NCI-H510A treated with DMSO at 0.1 percent for 48 hours (cell line): ENCODE data around the gene GPR119.
"Not testable (repeated sequence)": the region's sequence is repeated elsewhere in the genome, so short reads cannot be mapped to it uniquely, and the experiment has no call there.

Experiments
- DNase-seq: peaks from one replicate; lab custom pipeline; 2025; lab: John Stamatoyannopoulos, UW

GPR119 gene

DNA sequence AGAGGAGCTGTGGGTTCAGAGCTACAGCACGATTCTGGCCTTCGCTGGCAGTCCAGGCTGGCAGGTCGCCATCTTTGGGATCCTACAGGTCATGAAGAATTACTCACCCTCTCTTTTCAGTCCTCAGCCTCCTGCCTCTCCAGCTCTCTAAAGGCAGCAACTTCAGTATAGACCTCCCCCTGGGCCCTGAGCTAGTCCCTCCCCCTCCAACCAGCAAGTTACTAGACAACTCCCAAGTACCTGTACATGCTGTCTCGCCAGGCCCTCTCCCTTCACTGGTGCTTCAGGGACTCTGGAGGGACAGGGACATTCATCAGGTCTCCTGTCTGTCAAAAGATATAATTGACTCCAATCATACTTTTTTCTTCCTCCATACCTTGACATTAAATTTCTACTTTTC, at the start of gene GPR119:
Gene GPR119 (minus strand): TSS at position 155 of the 400 bp plus-strand sequence. CDS start 227 bp downstream, outside the sequence.
- no peak for DNase-seq

GRCh38 chrX:130429236-130429635, 43.8 kb upstream of the GPR119 start:
- DNase-seq: not testable (repeated sequence)

GRCh38 chrX:130426531-130426930, 41.1 kb upstream of the GPR119 start:
- no peak for DNase-seq

DNA sequence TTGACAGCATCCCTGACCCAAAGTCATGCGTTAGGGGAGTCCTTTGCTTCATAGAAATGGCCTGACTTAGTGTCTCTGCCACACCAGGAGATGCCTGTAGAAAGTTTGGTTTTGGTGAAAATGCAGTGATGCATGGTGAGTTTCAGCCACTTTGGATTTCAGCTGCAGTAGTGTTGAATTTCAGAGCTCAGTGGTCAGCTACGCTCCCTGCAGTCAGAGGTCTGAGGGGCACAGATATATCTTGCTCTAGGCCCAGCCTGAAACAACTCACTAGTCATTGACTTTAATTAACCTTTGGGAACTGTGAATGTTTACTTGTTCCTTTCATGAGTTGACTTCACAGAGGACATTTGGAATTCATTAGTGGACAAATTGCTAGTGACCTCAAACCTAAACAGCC, 33.8 kb upstream of the GPR119 start:
- DNase-seq: no peak

DNA sequence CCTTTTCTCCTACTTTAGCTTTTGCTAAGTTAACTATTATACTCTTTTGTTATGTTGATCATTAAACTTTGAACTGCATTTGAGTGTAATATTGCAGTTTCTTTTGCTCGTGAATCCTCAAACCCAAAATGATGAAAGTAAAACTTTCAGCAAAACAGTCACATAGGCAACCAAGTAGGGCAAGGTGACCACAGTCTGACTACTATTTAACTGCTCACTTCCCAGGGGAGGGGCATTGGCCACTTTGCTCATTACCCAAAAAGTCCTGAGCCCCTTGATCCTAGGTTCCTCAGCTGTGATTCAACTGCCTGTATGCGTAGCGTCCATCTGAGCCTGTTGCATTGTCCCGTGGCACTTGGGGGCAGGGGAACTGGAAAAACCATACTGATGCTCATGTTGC, 33.3 kb upstream of the GPR119 start:
- DNase-seq: no peak

GRCh38 chrX:130418066-130418465, 32.6 kb upstream of the GPR119 start:
- no peak for DNase-seq

DNA sequence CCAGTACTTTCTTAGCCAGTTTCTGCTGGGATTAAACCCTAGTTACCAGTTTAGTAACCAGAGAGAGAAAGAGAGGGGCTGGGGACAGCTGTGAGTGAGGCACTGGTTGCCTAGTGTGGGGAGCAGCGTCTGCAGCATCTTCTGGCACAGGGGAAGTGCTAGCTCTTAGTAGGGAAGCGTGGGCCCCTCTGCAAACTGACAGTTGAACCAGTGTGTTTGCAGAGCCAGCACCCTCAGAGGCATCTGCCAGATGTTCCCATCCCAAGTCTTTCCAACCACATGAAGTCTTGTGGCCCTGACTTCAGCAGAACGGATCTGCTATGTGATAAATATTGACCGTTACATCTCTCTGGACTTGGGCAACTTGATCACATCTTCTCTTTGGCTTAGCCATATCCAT, 31.3 kb upstream of the GPR119 start:
- DNase-seq: no peak

DNA sequence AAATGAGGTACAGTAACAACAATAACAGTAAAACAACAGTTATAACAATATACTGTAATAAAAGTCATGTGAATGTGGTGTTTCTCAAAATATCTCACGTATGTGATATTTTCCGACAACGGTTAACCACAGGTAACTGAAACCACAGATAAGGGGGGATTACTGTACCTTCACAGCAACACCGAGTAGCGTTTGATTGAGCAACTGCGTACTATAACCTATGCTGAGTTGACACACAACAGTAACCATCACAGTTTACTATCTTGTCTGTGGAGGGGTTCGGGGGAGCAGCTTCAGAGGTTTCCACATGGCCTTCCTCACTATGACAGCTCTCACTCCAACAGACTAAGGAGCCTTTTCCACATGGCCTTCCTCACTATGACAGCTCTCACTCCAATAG, 29.7 kb upstream of the GPR119 start:
- no peak for DNase-seq

- DNase-seq: no peak
Observed at GRCh38 chrX:130414800-130415199, 29.3 kb upstream of the GPR119 start.

- no peak for DNase-seq
Observed at GRCh38 chrX:130413415-130413814, 27.9 kb upstream of the GPR119 start.

DNA sequence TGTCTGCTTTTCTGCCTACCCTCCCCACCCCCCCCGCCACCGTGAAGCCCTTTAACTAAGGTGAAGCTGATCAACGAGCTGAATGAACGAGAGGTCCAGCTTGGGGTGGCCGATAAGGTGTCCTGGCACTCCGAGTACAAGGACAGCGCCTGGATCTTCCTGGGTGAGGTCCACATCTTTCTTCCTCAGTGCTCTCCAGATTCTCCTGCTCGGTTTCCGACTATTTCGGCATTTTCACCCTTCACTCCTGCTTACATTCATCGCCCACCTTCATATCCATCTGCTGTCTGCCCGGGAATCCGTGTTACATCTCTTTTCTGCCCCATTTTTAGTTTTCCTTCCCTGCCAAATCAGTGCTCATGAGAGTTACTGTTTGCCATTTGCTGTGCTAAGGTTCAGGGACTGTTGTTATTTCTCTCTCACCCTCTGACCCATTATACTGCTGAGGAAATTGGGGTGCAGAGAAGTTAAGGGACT, 16.8 kb upstream of the GPR119 start:
- DNase-seq: no peak

- DNase-seq: peak; percentile 52
Observed at GRCh38 chrX:130401415-130402207, 16.1 kb upstream of the GPR119 start, which contains the start of gene RBMX2. RBMX2 (plus strand) TSS chrX:130401987; CDS start chrX:130402033, 46 bp downstream.

- DNase-seq: no peak
Observed at GRCh38 chrX:130395341-130395740, 9.9 kb upstream of the GPR119 start.

DNA sequence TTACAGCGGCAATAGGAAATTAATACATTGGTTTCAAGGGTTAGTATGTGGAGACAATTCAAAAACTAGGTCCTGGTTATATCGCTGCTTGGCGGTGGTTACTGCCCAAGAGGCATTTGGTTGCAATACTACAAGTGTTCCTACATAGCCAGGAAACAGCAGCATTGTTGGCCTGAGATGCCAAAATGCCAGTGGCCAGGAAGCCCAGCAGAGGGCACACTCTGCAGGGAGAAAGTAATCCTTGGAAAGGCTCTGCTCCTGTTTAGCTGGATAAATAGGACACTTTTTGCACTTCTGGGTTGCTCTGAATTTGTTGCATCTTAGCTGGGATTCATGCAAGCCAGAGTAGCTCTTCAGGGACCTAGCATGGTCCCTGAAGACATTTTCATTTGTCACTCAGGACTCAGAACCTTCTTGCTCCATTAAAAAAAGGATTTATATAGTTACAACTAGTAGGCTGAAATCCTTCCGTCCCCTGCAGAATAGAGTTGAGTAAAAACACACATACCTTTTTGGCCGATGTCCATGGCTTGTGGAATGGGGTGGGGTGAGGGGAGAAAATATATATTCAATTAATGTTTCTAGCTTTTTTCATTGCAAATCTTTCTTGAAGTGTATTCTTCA, 8.1 kb upstream of the GPR119 start:
- peak; percentile 36 for DNase-seq

DNA sequence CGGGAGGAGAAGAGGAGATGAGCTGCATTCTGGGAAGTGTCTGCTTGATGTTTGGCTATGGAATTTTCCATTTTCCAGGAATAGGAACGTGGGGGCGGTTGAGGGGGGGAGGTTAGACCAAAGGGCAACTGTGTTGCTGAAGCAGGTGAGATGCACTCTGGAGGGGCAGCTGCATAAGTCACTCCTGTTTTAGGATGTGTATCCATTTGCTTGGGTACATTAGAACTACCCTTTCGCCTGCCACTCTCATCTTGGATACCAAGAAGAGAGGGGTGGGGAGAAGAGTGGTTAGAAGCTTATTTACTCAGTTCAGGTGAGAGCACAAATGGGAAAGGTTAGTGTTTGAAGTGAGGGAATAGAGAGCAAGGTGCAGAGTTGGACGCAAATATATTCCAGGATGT, 934 bp upstream of the GPR119 start:
- peak; percentile 7 for DNase-seq

- DNase-seq: no peak
Observed at GRCh38 chrX:130378024-130378669, 7.3 kb downstream of the GPR119 start.

GRCh38 chrX:130376077-130376476, 9.4 kb downstream of the GPR119 start:
- DNase-seq: no peak

- DNase-seq: not testable (repeated sequence)
Observed at GRCh38 chrX:130352050-130352449, 33.4 kb downstream of the GPR119 start.

DNA sequence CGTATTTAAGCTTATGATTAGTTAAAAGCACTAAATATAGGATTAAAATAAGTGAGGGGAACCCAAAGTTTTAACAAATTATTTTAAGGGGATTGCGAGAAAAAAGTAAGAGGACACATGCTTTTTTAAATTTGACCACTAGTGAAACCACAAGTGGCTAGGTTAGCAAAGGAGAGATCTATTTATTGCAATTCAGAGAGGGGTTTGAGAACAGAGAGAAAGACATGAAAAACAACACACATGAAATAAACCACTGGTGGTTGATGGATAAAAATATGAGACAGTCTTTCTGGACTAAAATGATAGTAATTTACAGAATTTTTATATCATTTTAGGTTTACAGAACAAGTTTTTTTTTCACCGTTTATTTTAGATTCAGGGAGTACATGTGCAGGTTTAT, 33.9 kb downstream of the GPR119 start:
- DNase-seq: no peak

DNA sequence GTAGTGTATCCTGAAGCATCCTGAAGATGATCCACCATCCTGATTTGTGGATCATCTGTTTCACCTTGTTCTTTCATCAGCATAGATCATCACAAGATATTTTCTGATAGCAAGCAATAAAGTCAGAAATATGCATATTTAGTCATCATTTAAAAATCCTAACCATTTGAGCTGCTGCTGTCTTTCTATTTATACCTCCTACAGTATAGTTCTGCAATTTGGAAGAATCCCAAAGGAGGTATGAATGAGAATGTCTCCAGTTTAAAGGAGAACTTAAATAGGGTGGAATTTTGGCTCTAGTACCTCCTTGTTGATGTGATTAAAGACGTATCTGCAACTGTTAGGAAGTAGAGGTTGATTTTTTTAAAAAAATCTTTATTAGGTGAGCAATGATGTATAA, 38.2 kb downstream of the GPR119 start:
- DNase-seq: no peak

DNA sequence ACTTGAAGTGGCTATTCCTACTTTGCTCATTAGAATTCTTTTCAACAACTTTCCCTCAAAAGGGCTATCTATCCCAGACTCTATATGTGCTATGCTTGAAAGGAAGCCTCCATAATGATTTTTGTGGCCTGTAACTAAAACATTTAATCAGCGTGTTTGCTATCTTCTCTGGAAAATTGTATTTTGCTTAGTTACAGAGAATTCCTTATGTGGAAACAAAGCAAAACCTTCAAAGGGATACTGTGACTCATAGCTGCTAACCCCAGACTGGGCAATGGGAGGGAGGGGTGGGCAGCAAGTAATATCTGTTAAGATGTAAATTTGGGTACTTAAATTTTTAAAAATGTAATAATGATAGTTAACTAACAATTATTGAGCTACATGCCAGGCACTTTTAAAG, 42.1 kb downstream of the GPR119 start:
- DNase-seq: no peak

- no peak for DNase-seq
Observed at GRCh38 chrX:130340271-130340670, 45.2 kb downstream of the GPR119 start.
